NCI-H1930 (cell line): ENCODE results near the gene KLHL36.
"Not testable (repeated sequence)": the region's sequence is repeated elsewhere in the genome, so short reads cannot be mapped to it uniquely, and the experiment has no call there.

Experiments
- DNase-seq, 2 experiments: peaks; one replicate each; lab custom pipeline; 2025; lab: John Stamatoyannopoulos, UW

The KLHL36 gene

DNA sequence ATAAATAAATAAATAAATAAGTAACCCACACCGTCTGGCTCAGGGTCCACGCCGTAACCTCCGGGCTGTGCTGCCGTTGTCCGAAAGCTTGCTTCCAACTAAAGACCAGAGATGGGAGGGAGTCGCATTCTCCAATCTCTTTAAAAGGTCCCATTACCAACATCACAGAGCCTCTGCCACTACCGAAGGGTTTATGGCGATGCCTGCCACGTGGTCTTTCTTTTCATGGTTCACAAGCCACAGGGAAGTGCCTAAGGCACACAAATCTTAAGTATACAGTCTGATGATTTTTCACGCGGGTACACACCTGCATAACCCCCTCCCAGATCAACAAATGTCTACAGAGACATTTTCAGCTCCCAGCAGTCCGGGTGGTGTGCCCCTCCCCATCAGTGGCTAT is 31.8 kb upstream of the KLHL36 start:
- DNase-seq: no peak

DNA sequence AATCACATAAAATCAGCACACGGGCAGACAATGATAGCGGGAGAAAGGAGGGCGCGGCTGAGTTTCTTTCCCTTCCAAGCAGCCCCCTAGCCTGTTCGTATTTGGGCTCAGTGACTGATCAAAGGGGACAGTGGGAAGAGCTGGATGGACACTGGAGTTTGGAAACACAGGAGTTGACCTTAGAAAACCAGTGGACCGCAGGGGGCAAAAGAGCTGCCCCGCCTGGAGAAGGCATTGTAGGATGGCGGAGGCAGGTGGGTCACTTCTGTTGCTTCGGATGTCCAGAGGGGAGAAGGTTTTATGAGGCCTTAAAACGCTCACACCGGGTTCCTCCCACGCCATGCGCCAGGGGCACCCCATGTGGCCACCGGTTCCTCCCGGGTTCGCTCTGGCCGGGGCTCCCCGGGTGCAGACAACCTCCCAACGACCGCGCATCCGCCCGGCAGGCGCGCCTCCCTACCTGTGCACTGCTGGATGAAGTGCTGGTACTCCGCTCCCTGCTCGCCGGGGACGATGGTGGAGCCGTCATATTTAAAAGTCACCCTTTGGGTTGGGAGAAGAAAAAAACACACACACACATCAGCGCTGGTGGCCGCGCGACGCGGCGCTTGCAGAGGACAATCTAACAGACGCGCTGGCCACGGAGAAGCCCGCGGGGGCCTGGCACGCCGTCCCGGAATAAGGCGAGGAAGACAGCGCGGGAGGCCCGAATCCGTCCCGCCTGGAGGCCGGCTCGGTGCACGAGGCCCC is 31.1 kb upstream of the KLHL36 start:
- DNase-seq: no peak

DNA sequence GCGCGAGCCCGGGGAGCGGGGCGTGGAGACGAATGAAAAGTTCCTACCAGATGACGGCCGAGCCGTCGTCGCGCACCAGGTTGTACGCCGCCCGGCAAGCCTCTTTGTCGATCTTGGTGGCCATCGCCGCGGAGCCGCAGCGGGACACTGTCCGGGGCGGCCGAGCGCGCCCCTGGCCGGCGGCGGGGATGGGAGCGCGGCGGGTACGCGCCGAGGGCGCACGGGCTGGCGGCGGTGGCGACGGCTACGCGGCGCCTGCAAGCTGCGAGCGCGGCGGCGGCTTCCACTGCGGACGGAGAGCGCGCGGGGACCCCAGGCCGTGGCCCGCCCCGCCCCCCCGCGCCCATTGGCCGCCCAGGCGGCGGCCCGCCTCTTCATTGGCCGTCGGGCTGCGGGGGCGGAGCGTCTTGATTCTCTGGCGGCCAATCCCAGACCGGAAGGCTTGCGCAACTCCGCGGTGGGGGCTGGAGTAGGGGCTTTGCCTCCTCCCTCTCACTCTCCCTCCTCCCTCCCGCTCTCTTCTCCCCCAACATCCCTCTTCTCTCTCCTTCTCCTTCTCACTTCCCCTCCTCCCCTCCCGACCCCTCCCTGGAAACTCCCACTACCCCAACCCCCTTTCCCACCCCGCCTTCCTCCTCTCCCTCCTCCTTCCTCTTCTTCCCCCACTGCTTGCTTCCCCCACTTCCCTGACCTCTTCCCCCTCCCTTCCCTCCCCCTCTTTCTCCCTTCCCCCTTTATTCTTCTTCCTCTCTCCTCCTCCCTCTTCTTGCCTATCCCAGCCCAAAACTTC is 30.3 kb upstream of the KLHL36 start, which contains the start of gene COTL1:
Gene COTL1 (minus strand): TSS at position 288 of the 790 bp plus-strand sequence. CDS start 164 bp downstream, at position 124.
- peak; percentile 62 to 81 for DNase-seq

DNA sequence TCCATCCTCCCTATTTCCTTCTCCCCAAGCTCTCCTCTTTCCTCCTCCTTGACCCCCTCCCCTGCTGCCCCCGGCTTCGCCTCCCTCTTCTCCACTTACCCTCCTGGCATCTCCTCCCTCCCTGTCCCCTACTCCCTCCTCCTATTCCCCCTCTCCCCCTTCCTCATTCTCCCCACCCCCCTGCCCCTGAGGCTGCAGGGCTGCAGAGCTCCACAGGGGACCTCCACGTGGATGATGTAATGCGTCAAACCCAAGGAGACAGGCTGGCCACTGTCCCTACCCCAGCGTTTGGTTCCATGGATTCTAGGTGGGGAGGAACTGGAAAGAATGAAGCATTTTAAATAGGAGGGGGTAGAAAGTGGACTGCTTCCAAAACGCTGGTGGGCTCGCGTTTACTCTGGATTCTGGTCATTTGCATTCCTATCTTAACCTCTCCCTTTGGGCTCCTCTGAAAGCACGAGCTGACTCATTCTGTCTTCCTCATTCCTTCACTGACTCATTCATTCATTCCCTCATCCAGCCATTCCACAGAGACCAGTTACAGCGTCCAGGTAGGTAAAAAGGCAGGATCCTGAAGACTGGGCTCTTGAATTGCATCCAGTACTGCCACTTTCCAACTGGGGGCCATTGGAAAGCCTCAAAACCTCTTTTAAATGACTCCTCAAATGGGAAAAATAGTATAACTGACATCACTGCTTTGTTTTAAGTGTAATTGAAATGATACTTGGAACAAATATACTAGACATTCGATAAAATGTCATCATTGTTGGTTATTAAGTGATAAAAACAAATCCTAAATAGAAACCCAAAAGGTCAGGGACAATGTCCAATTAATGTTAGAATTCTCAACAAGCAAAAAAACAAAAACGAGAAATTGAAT is 29.5 kb upstream of the KLHL36 start:
- no peak for DNase-seq

DNA sequence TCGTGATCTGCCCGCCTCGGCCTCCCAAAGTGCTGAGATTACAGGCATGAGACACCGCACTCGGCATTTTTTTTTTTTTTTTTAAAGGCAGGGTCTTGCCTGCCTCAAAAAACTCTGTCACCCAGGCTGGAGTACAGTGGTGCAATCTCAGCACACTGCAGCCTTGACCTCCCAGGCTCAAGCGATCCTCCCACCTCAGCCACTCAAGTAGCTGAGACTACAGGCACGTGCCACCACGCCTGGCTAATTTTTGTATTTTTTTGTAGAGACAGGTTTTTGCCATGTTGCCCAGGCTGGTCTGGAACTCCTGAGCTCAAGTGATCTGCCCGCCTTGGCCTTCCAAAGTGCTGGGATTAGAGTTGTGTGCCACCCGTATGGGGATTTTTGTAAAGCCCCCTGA is 27.4 kb upstream of the KLHL36 start:
- not testable (repeated sequence) for DNase-seq

DNA sequence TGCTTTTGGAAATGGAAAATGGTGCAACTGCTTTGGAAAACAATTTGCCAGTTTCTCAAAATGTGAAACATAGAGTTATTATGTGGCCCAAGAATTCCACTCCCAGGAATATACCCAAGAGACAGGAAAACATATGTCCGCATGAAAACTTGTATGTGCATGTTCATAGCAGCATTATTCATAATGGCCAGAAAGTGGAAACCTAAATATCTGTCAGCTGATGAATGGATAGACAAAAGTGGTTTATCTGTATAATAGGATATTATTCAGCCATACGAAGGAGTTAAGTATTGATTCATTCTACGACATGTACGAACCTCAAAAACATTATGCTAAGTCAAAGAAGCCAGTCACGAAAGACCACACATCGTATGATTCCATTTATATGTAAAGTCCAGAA is 22.8 kb upstream of the KLHL36 start:
- no peak for DNase-seq

DNA sequence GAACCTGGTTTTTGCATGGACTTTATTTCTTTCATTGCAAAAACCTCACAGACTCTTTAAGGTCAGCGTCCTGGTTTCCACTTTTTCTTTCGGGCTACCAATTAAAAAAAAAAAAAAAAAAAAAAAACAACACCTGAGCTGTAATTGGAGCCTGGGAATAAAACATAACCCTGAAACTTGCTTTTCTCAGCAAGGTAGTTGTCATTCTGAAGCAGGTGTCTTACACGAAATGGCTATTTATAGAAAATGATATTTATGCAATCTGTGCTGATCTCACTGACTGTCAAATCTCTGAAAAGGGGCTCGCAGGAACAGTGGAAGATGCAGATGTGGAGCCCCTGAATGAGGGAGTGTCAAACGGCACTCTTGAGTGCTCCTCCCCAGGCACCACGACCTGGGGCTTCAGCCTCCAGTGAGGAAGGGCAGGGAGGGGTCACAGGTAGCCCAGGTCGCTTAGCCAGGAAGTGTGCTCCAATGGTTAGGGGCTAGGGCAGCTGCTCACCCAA is 20.0 kb upstream of the KLHL36 start:
- DNase-seq: no peak

DNA sequence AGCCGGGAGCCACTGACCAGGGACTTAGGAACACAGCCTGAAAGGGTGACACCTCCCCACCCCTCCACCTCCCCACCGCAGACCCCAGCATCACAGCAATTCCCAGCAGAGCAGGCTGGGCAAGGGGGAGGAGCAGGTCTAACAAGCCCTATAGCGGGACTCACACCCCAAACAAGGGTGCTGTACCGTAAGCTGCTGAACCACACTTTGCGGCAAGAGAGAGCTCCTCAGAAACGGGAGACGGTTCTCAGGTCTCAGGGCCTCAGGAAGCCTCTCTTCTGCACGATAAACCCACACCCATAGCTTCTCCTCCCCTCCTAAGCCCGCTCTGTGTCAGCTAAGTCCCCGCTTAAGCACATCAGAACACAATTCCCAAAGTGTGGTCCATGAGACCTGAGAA is 18.7 kb upstream of the KLHL36 start:
- DNase-seq: no peak

DNA sequence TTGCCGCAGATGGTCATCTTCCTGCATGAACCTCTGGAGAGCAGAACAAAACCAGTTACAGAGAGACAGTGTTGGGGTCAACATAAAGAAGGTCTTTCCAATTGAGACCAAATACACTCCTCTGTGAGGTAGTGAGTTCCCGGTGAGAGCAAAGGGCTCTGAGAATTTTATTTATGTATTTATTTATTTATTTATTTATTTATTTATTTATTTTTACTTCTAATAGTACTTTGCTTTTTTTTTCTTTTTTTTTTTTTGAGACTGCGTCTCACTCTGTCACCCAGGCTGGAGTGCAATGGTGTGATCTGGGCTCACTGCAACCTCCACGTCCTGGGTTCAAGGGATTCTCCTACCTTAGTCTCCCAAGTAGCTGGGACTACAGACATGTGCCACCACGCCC is 18.3 kb upstream of the KLHL36 start:
- DNase-seq: no peak

DNA sequence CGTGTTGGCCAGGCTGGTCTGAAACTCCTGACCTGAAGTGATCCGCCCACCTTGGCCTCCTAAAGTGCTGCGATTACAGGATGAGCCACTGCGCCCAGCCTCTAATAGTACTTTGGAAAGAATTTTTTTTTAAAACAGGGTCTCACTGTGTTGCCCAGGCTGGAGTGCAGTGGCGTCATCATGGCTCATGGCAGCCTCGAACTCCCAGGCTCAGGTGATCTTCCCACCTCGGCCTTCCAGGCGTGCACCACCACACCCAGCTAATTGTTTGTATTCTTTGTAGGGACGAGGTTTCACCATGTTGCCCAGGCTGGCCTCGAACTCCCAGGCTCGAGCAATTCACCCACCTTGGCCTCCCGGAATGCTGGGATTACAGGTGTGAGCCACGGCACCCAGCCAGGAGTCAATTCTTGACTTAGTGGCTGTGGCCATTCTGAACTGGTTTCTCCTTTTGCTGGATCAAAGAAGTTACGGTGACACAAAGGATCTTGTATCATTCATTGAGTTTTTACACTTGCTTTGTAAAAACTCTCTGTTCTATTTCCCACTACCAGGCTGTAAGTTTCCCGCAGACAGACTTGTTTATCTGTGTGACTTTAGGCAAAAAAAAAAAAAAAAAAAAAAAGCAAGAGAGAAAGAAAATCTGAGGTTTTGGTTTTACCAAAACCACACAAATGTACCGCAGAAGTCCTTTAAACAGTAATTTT is 17.7 kb upstream of the KLHL36 start:
- no peak for DNase-seq

DNA sequence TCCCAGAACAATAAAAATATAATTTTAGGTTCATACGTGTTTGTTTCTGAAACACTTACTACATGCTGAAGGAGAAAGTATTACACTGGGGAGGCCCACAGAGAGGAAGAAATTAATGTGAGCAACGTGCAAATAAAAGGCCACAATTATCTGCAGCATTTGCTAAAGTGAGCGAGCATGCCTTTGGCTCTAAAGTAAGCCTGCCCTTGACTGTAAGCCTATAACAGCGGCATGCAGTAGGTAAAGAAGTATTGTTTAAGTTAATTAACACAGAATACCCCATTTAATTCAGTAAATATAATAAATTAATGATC is 17.2 kb upstream of the KLHL36 start:
- no peak for DNase-seq

DNA sequence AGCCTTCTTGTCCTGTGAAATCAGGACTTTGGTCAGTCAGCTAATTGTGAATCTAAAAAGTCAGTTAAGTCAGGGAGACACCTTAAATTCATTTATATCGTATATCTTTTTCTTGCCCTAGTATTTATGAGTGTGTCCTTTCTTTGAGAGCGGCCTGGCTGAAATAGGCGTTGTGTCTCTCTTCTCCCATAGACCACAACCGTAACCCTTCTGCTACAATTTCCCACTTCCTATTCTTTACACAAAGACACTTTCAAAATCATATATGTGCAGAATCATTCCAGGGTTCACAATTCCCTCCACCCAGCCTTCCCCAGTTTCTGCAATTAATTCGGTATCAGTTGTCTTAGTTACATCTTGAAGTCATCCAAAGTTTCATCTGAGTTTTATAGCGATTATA is 16.4 kb upstream of the KLHL36 start:
- no peak for DNase-seq

DNA sequence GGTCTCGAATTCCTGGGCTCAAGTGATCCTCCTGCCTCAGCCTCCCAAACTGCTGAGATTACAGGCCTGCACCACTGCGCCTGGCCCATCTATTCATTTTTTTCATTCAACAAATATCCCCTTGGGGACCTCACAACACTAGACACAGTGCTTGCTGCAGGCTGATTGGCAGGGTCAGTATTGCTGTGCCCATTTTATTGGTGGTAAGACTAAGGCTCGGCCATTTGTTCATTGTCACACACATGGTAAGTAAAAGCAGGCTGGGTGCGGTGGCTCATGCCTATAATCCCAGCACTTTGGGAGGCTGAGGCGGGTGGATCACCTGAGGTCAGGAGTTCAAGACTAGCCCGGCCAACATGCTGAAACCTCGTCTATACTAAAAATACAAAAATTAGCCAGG is 15.4 kb upstream of the KLHL36 start:
- DNase-seq: not testable (repeated sequence)

DNA sequence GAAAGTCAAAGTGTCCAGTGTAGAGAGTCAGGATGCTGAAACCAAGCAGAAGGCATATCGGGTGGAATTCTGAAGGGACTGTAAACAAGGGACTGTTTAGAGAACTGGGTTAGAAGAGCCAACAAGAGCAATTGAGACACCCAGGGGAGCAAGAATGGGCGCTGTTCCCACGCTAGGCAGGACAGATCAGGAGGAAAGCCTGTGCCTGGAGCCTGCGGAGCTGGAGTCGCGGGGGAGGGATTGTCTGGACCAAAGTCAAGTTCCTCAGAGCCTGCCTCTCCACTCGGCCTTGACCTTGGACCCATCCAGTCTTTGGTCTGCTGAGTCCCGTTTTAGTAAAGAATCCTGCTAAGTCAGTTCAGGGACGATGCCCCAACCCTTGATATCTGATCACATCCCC is 14.7 kb upstream of the KLHL36 start:
- DNase-seq: no peak

DNA sequence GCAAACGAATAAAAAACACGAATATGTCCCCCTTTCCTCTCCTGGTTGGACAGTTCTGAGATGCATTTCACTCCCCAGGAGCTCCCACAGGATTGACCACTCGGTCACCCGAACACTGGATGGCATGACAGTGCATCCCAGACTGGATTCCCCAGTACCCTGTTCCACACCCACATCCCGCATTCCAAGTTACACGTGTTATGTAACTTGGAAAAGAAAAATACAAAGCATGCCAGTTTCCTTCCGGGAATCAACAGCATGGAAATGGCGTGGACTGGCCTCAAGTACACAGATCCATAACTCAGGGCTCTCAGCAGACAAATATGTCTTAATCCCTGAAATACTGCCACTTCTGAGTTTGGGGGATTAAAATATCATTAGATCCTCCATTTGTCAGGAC is 12.6 kb upstream of the KLHL36 start:
- DNase-seq: no peak

DNA sequence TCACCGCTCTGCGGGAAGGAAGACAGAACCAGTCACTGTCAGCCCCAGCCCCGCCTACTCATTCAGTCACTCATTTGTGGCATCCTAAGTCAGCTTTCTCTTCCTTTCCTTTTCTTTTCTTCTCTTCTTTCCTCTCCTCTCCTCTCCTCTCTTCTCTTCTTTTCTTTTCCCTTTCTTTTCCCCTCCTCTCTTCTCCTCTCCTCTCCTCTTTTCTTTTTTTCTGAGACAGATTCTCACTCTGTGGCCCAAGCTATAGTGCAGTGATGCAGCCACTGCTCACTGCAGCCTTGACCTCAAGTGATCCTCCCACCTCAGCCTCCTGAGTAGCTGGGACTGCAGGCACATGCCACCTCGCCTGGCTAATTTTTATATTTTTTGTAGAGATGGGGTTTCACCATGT is 10.6 kb upstream of the KLHL36 start:
- no peak for DNase-seq

DNA sequence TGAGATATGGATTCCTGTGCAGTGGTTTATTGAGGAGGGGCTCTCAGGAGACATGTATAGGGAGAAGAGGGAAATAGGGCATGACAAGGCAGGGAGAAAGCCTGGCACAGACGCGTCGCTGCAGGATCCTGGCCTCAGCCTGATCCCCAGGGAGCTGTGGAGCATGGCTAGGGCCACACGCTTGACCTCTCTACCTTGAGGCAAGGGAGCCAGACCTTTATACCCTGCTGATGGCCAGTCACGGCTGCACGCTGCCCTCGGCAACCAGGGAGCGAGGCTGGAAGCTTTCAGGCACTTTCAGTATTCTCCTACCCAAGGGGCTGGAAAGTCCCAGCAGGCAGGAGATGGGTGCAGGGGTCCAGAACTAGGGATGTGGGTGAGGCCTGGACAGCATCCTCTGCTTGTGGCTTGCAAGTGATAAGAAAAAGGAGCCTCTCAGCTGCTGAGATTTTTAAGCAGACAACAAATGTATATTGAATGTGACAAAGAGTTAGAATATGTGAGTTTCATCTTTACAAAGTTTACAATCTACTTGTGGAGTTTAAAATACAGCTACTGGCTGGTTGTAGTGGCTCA is 10.0 kb upstream of the KLHL36 start:
- DNase-seq: no peak

DNA sequence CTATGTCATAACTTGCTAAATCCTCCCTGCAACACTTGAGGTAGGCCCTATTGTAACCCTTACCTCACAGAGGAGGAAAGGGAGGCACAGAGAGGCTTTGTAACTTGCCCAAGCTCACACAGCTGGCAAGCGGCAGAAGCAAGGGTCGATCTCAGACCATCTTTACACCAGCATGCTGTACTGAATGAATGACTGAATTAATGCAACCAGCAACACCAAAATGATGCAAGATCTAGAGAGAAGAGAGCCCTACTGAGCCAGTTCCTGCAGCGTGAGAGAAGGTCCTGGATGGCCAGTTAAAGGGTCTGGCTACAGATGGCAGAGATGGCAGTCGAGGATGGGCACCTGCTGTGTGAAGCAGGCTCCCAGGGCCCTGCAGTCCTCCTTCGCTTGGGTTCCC is 8.2 kb upstream of the KLHL36 start:
- no peak for DNase-seq

DNA sequence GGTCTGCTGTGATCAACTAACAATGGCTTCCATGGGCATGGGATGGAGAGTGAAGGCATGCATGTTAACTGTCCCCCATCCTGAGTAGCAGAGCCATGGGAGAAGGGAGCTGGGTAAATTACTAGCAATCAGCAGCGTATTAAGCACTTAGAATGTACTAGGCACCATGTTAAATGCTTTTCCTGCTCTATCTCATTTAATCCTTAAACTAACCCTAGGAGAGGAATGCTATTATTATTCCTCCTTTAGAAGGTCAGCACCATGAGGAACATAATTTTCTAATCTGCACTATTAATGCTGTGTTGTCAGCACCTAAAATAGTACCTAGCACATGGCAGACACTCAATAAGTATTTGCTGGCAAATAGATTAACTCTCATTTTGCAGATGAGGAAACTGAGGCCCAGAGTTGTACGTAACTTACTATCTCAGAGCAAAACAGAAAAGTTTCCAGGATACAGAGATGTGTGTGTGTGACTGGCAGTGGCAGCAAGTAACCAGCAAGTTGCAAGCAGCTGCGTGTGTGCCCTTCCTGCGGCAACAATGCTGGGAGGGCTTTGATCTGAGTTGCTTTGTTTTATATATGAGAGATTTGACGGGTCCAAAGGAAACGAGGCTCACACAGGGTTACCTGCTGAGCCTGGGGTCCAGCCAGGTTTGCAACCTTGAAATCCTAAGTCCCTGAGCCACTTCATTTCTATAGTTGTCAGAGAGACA is 6.5 kb upstream of the KLHL36 start:
- DNase-seq: no peak

DNA sequence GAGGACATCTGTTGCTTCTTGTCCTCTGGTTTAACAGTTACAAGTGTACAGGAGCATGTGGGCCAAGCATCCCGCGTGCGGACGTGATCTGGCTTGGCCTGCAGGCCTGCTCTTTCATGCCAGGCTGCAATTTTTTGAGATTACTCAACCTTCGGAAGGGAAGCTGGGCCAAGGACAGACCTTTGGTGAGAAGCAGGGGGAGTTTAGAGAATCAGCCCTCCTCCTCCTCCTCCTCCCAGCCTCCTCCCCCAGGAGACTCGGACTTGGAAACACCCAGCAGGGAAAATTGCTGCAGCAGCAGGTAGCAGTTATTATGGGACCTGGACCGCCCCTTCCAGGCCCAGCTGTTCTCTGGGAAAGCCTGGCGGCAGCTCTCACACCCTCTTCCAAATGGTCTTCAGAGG is 5.1 kb upstream of the KLHL36 start:
- no peak for DNase-seq

DNA sequence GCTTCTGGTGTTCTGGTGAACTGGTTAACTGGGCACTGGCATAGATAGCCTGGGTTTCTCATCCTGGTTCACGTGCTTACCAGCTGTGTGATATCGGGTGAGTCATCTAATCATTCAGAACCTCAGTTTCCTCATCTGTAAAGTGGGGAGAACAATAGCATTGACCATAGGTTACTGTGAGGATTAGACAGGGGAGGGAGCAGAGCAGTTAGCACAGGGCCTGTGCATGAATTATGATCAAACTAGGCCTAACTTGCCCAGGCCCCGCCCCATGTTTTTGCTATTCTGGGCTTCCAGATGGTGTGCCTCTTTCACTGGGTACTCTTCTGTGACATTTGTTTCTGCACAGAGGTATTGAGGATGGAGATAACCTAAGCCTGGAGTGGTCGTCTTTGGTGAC is 4.6 kb upstream of the KLHL36 start:
- no peak for DNase-seq
